ENCODE data around the gene GUCD1. TPM values are rescaled to one million over a fixed set of nuclear protein-coding genes. Genes with fewer than 3 reads are reported as not detected.
A peak's percentile ranks its signal among the peaks of the same experiment; 100 is the strongest.

Gene GUCD1
- total RNA-seq, 2 experiments from 2014 or later, result 114 to 144 TPM

- no peak overlapping the region for H3K4me3 ChIP-seq (ENCODE audit: low read depth, low read length, poor library complexity, severe bottlenecking)
- no peaks in the 10 kb centered on the region for H3K9me2 ChIP-seq (ENCODE audit: insufficient read depth, low read length)
- peaks cover 22% of the 10 kb centered on the region for H3K4me1 ChIP-seq (ENCODE audit: insufficient read depth, low read length, poor library complexity, severe bottlenecking)
- H3K4me2 ChIP-seq (ENCODE audit: low read length), result no peak overlapping the region
- no peak overlapping the region for H3K27ac ChIP-seq (ENCODE audit: low read depth, low read length, poor library complexity, severe bottlenecking)
- ChIA-PET POLR2A (interaction anchor here (0.5 kb wide), 1 partner anchor 12 kb away, joined by 5 read pairs; no protein-coding TSS in a partner anchor), CTCF (ENCODE audit: unreplicated experiment) (interaction anchor here (0.5 to 1.0 kb wide), 3 partner anchors 106 to 516 kb away, joined by 3 to 4 read pairs (median 3); no protein-coding TSS in a partner anchor)
- H3K79me2 ChIP-seq (ENCODE audit: insufficient read depth, low read depth, low read length), result no peaks in the 10 kb centered on the region
- no TSS peak for BruUV-seq (replicated peaks)
- intact Hi-C loops (cut with micrococcal nuclease; ENCODE audit: unreplicated experiment), result no loop called here
- no peak for DNase-seq (ENCODE audit: low spot score)
- no peaks in the 10 kb centered on the region for H4K20me1 ChIP-seq (ENCODE audit: insufficient read depth, low read length)
- TF ChIP-seq, protein P1, sequence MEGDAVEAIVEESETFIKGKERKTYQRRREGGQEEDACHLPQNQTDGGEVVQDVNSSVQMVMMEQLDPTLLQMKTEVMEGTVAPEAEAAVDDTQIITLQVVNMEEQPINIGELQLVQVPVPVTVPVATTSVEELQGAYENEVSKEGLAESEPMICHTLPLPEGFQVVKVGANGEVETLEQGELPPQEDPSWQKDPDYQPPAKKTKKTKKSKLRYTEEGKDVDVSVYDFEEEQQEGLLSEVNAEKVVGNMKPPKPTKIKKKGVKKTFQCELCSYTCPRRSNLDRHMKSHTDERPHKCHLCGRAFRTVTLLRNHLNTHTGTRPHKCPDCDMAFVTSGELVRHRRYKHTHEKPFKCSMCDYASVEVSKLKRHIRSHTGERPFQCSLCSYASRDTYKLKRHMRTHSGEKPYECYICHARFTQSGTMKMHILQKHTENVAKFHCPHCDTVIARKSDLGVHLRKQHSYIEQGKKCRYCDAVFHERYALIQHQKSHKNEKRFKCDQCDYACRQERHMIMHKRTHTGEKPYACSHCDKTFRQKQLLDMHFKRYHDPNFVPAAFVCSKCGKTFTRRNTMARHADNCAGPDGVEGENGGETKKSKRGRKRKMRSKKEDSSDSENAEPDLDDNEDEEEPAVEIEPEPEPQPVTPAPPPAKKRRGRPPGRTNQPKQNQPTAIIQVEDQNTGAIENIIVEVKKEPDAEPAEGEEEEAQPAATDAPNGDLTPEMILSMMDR (conservative IDR thresholded peaks at IDR 0.05; ENCODE audit: low read length), result no peak
- no peak for TF ChIP-seq EZH2phosphoT487 (IDR thresholded peaks at IDR 0.05; ENCODE audit: borderline replicate concordance, low read depth, low read length)
- no peaks in the 10 kb centered on the region for H3K36me3 ChIP-seq (ENCODE audit: insufficient read depth, low read length)
- no peak overlapping the region for H2AFZ ChIP-seq (ENCODE audit: low read length)
- H3K9me3 ChIP-seq (ENCODE audit: low read length), result no peaks in the 10 kb centered on the region
Measured at GRCh38 chr22:24526191-24526590, 28.7 kb downstream of the GUCD1 start.

GRCh38 chr22:24525416-24526037 is 29.4 kb downstream of the GUCD1 start:
- peak overlapping the region; percentile 48; the same call in 1 of the 2 replicates for H2AFZ ChIP-seq (ENCODE audit: low read length)
- POLR2A ChIA-PET, result interaction anchor here (0.5 kb wide), 1 partner anchor 29 kb away, joined by 3 read pairs; no protein-coding TSS in a partner anchor
- H3K79me2 ChIP-seq (ENCODE audit: insufficient read depth, low read depth, low read length), result no peaks in the 10 kb centered on the region
- H3K9me3 ChIP-seq (ENCODE audit: low read length), result no peaks in the 10 kb centered on the region
- no TSS peak for BruUV-seq (replicated peaks)
- H3K4me2 ChIP-seq (ENCODE audit: low read length), result peak overlapping the region; percentile 37; the same call in 1 of the 2 replicates
- TF ChIP-seq, protein P1 (conservative IDR thresholded peaks at IDR 0.05; ENCODE audit: low read length), result peak; percentile 96
- TF ChIP-seq EZH2phosphoT487 (IDR thresholded peaks at IDR 0.05; ENCODE audit: borderline replicate concordance, low read depth, low read length), result no peak
- no peak overlapping the region for H3K4me3 ChIP-seq (ENCODE audit: low read depth, low read length, poor library complexity, severe bottlenecking)
- no peak overlapping the region for H3K27ac ChIP-seq (ENCODE audit: low read depth, low read length, poor library complexity, severe bottlenecking)
- no peaks in the 10 kb centered on the region for H3K9me2 ChIP-seq (ENCODE audit: insufficient read depth, low read length)
- H3K36me3 ChIP-seq (ENCODE audit: insufficient read depth, low read length), result no peaks in the 10 kb centered on the region
- peaks cover 22% of the 10 kb centered on the region for H3K4me1 ChIP-seq (ENCODE audit: insufficient read depth, low read length, poor library complexity, severe bottlenecking)
- no peaks in the 10 kb centered on the region for H4K20me1 ChIP-seq (ENCODE audit: insufficient read depth, low read length)
- peak; percentile 88 for DNase-seq (ENCODE audit: low spot score)
- CTCF ChIA-PET (ENCODE audit: unreplicated experiment), result interaction anchor here (0.5 to 1.0 kb wide), 3 partner anchors 105 to 515 kb away, joined by 3 to 4 read pairs (median 3); no protein-coding TSS in a partner anchor
- intact Hi-C loops (cut with micrococcal nuclease; ENCODE audit: unreplicated experiment), result loop anchor here (1.0 to 2.0 kb wide), 2 partner anchors 104 to 201 kb away; no protein-coding TSS in a partner anchor

- intact Hi-C loops (cut with micrococcal nuclease; ENCODE audit: unreplicated experiment), result loop anchor here (2.0 kb wide), 1 partner anchor 199 kb away; no protein-coding TSS in a partner anchor
- H2AFZ ChIP-seq (ENCODE audit: low read length), result no peak overlapping the region
- H4K20me1 ChIP-seq (ENCODE audit: insufficient read depth, low read length), result no peaks in the 10 kb centered on the region
- no peaks in the 10 kb centered on the region for H3K79me2 ChIP-seq (ENCODE audit: insufficient read depth, low read depth, low read length)
- H3K27ac ChIP-seq (ENCODE audit: low read depth, low read length, poor library complexity, severe bottlenecking), result no peak overlapping the region
- H3K4me3 ChIP-seq (ENCODE audit: low read depth, low read length, poor library complexity, severe bottlenecking), result no peak overlapping the region
- no peak overlapping the region for H3K4me2 ChIP-seq (ENCODE audit: low read length)
- no peak for TF ChIP-seq EZH2phosphoT487 (IDR thresholded peaks at IDR 0.05; ENCODE audit: borderline replicate concordance, low read depth, low read length)
- TF ChIP-seq, protein P1 (conservative IDR thresholded peaks at IDR 0.05; ENCODE audit: low read length), result no peak
- H3K9me2 ChIP-seq (ENCODE audit: insufficient read depth, low read length), result no peaks in the 10 kb centered on the region
- ChIA-PET POLR2A (no interaction called here), CTCF (ENCODE audit: unreplicated experiment) (no interaction called here)
- BruUV-seq (replicated peaks), result no TSS peak
- DNase-seq (ENCODE audit: low spot score), result no peak
- no peaks in the 10 kb centered on the region for H3K36me3 ChIP-seq (ENCODE audit: insufficient read depth, low read length)
- H3K9me3 ChIP-seq (ENCODE audit: low read length), result no peaks in the 10 kb centered on the region
- peaks cover 26% of the 10 kb centered on the region for H3K4me1 ChIP-seq (ENCODE audit: insufficient read depth, low read length, poor library complexity, severe bottlenecking)
Measured at GRCh38 chr22:24523873-24524272, 31.1 kb downstream of the GUCD1 start.

All from OCI-LY7 (cell line).